ENCODE results near the gene GUCY1A1. TPM values are rescaled to one million over a fixed set of nuclear protein-coding genes. Genes with fewer than 3 reads are reported as not detected.

Gene GUCY1A1
- total RNA-seq, 1 donor from 2014 or later = 0.79 TPM

GRCh38 chr4:155626561-155626960 is 40.1 kb upstream of the GUCY1A1 start:
- FAIRE-seq (no peak), DNase-seq (ENCODE audit: low read depth) (no peak)
- Histone ChIP-seq H3K27me3 (ENCODE audit: control insufficient read depth, insufficient read depth, low read length) (no peaks in the 10 kb centered on the region), H3K4me3 (ENCODE audit: low read depth, low read length) (no peak overlapping the region), H3K36me3 (ENCODE audit: control insufficient read depth, insufficient read depth, low read length) (no peaks in the 10 kb centered on the region)
- TF ChIP-seq CTCF (IDR thresholded peaks at IDR 0.05; ENCODE audit: insufficient read depth, low read length, severe bottlenecking) = no peak

GRCh38 chr4:155629183-155629825 is 37.3 kb upstream of the GUCY1A1 start:
- no peaks in the 10 kb centered on the region for H3K36me3 ChIP-seq (ENCODE audit: control insufficient read depth, insufficient read depth, low read length)
- no peak for TF ChIP-seq CTCF (IDR thresholded peaks at IDR 0.05; ENCODE audit: insufficient read depth, low read length, severe bottlenecking)
- peak; percentile 33 for DNase-seq (ENCODE audit: low read depth)
- H3K27me3 ChIP-seq (ENCODE audit: control insufficient read depth, insufficient read depth, low read length) = no peaks in the 10 kb centered on the region
- no peak for FAIRE-seq
- no peak overlapping the region for H3K4me3 ChIP-seq (ENCODE audit: low read depth, low read length)

- no peak for TF ChIP-seq CTCF (IDR thresholded peaks at IDR 0.05; ENCODE audit: insufficient read depth, low read length, severe bottlenecking)
- H3K27me3 ChIP-seq (ENCODE audit: control insufficient read depth, insufficient read depth, low read length) = no peaks in the 10 kb centered on the region
- DNase-seq (ENCODE audit: low read depth) (no peak), FAIRE-seq (no peak)
- H3K36me3 ChIP-seq (ENCODE audit: control insufficient read depth, insufficient read depth, low read length) = no peaks in the 10 kb centered on the region
- H3K4me3 ChIP-seq (ENCODE audit: low read depth, low read length) = no peak overlapping the region
These were observed 36.7 kb upstream of the GUCY1A1 start for GRCh38 chr4:155629956-155630355.

GRCh38 chr4:155632310-155632840 is 34.3 kb upstream of the GUCY1A1 start:
- FAIRE-seq = no peak
- no peaks in the 10 kb centered on the region for H3K27me3 ChIP-seq (ENCODE audit: control insufficient read depth, insufficient read depth, low read length)
- no peaks in the 10 kb centered on the region for H3K36me3 ChIP-seq (ENCODE audit: control insufficient read depth, insufficient read depth, low read length)
- no peak overlapping the region for H3K4me3 ChIP-seq (ENCODE audit: low read depth, low read length)
- DNase-seq (ENCODE audit: low read depth) = no peak
- no peak for TF ChIP-seq CTCF (IDR thresholded peaks at IDR 0.05; ENCODE audit: insufficient read depth, low read length, severe bottlenecking)

- DNase-seq (ENCODE audit: low read depth) = no peak
- Histone ChIP-seq H3K36me3 (ENCODE audit: control insufficient read depth, insufficient read depth, low read length) (no peaks in the 10 kb centered on the region), H3K27me3 (ENCODE audit: control insufficient read depth, insufficient read depth, low read length) (no peaks in the 10 kb centered on the region), H3K4me3 (ENCODE audit: low read depth, low read length) (no peak overlapping the region)
- no peak for FAIRE-seq
- TF ChIP-seq CTCF (IDR thresholded peaks at IDR 0.05; ENCODE audit: insufficient read depth, low read length, severe bottlenecking) = no peak
These were observed 28.3 kb upstream of the GUCY1A1 start for GRCh38 chr4:155638195-155638965.

Measured in bronchial epithelial cell (primary cell).